GM18873 (cell line): ENCODE results near the gene GATC.
A peak's percentile ranks its signal among the peaks of the same experiment; 100 is the strongest.

Experiments used
- ATAC-seq: cut with Tn5 transposase; IDR thresholded peaks from one replicate; pipeline ENCODE4 v1.9.1; 2021; ENCODE audit warnings: mild to moderate bottlenecking, moderate library complexity, moderate number of reproducible peaks; ENCODE audit not compliant: unreplicated experiment, low FRiP score

GATC gene

DNA sequence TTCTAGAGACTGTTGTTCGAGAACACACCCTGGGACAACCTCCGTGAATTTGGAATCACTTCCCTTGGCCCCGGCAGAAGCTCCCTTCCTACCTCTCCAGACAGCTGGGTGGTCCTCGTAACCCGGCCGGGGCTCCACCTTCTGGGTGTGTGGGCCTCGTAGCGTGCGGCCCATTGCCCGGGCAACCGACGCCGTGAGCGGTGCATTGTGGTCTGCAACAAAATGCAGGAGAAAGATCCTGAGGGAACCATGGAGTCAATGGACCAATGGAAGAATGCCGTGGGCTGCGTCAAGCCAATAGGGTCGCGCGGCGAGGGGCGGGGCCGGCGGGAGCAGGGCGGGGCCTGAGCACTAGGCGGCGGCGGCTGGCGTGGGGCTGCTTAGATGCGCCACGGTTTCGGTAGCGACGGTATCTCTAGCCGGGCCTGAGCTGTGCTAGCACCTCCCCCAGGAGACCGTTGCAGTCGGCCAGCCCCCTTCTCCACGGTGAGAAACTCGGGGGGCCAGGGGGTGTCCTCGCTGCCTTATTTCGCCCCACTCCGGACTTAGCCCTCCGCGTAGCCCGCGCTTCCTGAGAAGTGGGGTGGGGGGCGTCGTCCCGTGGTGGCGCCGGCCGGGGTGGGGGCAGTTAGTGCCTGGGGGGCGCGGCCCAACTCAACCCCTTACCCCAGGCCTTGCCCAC lies 49.6 kb downstream of the GATC start, which contains the start of gene DYNLL1:
TSS of gene DYNLL1 (plus strand) at position 383 of the 682 bp plus-strand sequence. CDS start 309 bp downstream, outside the sequence.
- ATAC-seq: peak; percentile 90

DNA sequence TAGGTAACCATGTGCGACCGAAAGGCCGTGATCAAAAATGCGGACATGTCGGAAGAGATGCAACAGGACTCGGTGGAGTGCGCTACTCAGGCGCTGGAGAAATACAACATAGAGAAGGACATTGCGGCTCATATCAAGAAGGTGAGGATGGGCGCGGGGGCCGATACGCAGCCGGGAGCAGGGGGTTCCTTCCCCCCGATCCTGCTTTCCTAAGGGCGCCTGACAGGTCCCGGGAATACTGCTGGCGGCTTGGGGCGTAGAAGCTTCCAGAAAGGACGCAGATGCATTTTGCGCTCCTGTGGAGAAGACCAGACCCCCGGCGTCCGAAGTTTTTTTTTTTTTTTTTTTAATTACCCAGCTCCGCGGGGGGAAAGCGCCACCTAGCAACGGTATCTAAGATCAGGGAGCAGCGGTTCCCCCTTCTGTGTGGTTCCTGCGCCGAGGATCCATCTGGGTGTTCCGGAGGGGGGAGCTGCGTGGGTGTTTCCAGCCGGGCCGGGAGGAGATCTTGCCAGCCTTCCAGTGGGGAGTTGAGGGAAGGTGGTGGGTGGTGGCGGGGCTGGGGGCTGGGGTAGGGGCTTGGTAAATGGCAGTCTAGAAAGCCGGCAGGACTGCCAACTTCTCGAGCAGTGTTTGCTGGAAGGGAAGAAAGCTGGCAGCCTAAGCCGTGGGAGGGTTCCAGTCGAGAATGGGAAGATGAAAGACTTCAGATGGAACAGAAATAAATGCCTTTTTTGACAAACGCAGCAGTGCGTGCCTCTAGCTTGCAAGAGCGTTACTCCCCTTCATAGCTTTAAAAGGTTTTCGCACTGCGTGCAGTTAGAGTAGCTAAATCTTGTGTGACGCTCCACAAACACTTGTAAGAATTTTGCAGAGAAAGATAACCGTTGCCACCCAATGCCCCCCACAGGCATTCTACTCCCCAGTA lies 50.4 kb downstream of the GATC start:
- peak; percentile 18 for ATAC-seq

DNA sequence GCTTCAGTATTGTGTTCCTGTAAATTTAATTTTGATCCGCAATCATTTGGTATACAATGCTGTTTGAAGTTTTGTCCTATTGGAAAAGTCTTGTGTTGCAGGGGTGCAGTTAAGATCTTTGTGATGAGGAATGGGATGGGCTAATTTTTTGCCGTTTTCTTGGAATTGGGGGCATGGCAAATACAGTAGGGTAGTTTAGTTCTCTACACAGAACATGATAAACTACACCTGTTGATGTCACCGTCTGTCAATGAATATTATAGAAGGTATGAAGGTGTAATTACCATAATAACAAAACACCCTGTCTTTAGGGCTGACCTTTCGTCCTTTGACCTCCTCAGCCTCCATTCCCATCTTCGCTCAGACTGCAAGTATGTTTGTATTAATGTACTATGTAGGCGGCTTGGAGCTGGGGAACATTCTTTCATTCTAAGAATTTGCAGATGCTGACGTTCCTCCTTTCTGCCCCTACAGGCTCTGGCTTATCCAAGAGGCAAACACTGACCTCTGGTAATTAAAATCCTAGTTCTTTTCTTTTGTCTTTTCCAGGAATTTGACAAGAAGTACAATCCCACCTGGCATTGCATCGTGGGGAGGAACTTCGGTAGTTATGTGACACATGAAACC lies 51.4 kb downstream of the GATC start:
- ATAC-seq: no peak

DNA sequence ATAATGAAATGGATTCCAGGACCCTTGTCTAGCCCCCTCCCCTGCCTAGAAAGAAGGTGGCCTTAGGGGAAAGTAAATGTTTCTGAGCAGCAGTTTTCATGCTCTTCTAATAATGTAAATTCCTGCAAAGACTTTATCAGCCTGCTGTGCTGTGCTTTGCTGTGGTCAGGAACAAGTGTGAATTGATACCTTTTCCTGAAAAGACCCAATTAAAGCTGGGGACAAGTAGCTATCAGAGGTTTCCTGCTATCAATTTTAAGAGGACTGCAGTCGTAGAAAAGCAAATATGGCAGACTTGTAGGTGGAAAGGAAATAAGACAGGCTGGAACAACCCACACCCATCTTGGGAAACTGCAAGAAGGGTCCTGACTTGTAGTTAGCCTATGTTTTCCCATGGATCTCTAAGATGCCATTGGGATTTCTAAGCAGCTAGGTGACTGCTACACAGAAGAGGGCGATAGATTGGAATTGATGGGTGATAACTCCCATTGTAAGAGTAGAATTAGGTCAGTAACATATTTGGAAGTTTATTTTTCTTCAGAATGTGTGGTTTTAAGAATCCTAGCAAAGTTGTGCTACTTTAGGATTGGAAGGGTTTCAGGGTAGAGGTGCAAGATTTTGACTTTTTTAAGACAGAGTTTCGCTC lies 52.7 kb downstream of the GATC start:
- ATAC-seq: no peak

DNA sequence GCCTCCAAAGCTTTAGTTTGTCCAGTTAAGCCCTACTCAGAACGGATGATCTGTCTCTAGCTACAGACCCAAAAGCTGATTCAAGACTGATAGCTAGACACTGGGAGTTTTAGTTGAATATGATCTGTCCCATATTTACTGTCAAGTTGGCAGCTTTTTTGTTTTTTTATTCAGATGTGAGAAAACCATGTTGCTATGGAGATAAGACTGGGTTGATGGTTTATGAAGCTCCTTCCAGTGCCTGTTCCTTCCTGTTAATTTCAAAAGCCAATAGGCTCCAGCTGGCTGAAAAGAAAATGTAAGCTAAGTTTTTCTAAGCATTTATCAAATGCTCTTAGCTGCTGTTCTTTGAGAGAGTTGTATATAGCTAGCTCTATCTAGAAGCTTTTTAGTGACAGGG lies 54.3 kb downstream of the GATC start:
- ATAC-seq: no peak

DNA sequence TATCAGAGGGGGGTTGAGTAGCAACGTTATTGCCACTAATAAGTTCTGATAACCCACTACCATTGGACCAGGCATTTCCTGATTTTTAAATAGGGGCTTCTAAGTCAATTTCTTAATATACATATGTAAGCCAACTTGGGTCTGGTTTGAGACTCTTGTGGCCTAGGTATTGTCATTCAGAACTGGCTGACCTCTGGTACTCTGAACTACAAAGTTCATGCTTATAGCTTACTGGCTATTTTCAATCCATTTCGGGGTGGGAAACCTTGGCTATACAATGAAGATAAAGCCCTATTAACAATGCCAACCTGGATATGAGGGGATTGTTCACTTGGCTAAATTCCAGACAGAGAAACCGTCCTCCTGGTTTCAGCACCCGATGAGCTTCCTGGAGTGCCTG lies 58.3 kb downstream of the GATC start:
- ATAC-seq: no peak

DNA sequence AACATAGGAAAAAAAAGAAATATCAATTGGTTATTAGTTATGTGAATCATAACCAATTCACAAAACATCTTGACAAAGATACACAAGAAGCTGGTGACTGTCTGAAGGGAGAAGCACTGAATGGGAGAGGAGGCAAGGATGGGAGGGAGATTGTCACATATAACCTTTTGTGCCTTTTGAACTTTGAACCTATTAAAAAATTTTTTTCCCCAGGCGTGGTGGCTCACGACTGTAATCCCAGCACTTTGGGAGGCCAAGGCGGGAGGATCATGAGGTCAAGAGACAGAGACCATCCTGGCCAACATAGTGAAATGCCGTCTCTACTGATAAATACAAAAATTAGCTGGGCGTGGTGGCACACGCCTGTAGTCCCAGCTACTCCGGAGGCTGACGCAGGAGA lies 62.3 kb downstream of the GATC start:
- ATAC-seq: no peak
